NCI-H1092 treated with DMSO at 0.1 percent for 48 hours (cell line): ENCODE measurements around the gene CDC45.

Source experiments
- DNase-seq: peaks from one replicate; lab custom pipeline; 2025; lab: John Stamatoyannopoulos, UW

CDC45 gene

DNA sequence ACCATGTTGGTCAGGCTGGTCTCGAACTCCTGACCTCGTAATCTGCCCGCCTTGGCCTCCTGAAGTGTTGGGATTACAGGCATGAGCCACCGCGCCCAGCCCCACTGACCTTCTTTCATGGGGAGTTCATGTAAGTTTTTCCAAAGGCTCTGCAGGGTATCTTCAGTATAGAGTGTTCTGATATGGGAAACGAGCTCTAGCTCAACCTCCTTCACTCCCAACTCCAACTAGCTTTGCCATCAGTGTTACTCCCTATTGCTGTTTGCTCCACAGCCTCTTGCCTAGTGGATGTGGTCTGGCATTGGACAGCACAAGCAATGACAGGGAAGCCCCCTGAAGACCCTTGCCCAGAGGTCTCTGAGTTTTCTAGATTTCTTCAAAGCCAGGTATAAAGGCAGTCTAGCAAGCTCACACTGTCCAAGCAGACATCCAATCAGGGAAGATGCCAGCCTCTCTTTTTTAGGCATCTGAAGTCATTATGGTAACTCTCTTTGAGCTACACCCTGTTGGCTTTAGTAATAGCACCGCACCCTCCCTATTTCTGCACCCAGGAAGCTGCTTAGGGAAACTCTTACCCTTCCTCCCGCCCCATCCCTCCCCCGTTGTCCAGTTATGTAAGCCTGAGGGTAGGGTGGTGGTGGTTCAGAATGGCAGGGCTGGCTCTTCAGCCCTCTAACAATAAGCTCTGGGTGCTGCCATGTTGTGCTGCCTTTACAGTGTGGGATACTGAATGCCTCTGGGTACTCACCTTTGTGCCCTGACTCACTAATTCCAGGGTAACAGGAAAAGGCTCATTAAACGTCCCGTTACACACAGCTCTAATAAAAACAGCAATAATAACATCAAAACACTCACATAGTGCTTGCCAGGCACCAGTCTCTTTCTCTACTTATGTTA is 85.9 kb downstream of the CDC45 start:
- DNase-seq = no peak

DNA sequence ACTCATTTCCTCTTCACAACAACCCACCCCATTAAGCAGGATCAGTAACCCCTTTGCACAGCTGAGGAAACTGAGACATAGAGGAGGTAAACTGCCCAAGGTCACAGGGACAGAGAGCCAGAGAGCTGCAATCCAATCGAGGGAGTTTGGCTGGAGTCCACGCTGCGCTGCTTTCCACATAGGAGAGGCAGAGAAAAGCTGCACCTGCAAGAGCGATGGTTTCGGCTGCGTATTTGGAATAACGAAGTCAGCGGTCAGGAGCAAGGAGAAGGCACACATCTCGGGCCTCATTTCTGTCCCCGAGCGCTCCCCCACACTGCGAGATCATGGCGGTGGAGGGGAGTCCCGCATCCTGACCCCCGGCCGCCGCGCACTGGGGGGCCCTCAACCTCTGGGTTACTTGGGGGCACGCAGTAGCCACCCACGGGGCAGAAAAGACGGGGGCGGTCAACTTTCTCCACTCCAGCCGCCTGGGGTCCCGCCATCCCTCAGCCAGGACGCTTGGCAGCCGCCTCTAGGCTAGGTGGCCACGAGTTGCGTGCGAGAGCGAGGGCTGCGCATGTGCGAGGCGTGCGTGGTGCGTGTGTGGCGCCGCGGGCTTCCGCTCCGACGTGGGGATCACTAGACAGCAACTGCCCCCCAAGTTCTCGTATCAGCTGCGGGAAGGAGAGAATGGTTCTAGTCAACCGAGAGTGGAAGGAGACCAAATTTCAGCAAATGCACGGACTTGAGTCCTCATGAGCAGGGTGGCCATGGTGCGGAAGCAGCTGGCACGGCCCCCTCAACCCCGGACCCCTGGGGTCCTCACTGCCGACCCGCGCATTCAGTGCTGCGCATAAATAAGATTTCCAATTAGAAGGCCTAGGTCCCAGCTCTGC is 86.8 kb downstream of the CDC45 start:
- no peak for DNase-seq

DNA sequence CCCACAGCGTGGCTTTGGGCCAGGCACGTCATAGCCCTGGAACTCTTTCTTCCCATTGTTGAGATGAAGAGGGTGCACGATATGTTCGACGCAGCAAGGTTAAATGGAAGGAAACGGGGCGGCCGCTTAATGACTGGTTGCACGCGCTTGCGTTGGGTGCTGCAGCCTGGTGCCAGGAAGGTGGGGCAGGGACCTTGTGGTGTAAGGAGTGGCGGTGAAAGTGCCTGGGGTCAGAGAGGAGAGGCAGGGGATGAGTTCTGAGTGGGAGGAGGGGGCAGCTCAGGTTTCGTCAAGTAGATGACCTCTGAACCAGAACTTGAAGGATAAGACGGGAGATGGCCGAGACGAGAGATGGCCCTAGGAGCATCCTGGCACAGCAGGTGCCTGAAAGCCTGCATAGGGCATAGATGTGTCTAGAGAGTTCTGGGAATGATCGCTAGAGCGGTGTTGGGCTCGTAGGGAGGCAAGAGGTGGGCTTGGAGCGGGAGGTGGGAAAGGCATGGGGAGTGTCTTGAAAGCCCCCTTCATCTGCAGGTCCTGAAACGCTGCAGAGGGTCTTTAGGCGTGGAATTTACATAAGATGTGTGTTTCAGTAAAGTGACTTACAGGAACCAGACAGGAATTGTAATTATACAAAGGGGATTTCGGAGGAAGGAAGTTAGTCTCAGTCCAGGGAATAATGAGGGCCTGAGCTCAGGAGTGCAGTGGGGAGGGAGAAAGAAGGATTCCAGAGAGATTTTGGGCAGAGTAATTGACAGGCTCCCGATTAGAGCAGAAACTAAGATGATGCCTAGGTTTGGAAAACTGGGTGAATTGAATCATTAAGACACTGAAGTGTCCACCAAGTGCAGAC is 87.7 kb downstream of the CDC45 start:
- no peak for DNase-seq

DNA sequence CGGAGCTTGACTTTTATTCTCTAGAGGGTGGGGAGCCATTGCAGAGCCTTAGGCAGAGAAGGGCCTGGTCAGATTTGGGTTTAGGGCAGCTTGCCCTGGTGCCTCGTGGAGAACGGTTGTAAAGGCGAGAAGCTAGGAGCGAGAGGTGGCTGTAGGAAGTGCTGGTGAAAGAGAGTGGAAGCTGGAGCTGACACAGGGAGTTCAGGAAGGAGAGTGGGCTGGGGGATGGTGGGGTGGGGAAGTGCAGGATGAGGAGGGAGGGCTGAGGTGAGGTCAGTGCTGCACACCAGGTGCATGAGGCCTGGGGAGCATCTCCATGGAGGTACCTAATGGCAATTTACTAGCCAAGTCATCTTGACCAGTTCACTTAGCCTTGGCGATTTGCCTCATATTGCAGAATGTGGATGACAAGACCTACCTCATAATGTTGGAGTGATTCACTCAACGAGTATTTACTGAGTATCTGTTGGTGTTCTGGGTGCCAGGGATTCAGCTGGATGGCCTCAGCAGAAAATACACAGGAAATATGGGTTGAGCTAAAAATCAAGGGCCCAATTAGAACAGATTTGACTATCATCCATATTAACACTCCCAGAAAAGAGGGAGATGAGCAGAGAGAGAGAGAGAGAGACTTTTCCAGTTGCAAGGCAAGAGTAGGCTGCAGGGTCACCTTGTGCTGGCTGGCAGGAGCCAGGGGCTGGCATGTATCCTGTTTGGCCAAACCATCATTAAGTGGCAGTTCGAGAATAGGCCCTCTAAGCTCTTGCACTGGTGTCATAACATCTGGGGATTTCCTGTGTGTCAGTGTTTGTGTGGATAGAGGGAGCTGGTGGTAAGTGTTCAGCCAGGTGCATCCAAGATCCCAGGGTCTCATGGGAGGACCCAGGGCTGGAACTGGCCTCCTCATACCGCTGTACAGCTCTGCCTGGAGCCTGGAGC is 88.9 kb downstream of the CDC45 start:
- peak; percentile 44 for DNase-seq

DNA sequence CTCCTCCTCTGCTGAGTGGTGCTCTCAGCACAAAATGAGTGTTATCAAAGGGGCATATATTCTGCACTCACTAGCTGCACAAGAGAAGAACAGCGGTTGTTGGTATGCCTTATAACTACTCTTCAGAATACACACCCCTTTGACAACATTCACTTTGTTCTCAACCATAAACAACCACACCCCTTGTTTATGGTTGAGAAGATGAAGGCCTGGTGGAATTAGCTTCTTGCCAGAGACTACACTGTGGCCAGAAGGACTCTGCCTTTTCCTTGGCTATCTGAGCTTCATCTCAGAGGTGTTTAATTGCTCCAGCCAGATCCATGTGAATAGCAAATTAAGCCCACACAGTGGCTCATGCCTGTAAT is 89.5 kb downstream of the CDC45 start:
- no peak for DNase-seq

DNA sequence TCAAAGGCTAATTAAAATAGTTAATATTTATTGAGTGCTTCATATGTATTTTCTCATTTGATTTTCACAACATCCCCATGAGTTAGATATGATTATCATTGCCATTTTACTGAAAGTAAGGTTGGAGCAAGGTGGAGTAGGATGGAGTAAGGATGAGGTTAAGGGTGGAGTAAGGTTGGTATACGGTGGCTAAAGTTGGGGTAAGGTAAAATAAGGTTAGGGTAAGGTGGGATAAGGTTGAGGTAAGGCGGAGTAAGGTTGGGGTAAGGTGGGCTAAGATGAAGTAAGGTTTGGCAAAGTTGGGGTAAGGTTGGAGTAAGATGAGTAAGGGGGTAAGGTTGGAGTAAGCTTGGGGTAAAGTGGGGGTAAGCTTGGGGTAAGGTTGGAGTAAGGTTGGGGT is 90.3 kb downstream of the CDC45 start:
- no peak for DNase-seq
